ENCODE measurements around the gene SIRPD.
"Not testable (repeated sequence)": the region's sequence is repeated elsewhere in the genome, so short reads cannot be mapped to it uniquely, and the experiment has no call there.

Gene SIRPD

GRCh38 chr20:1536893-1537730 lies 20.4 kb downstream of the SIRPD start:
- no peak for DNase-seq

- no peak for DNase-seq
These were observed 21.9 kb downstream of the SIRPD start for GRCh38 chr20:1535420-1536175.

DNA sequence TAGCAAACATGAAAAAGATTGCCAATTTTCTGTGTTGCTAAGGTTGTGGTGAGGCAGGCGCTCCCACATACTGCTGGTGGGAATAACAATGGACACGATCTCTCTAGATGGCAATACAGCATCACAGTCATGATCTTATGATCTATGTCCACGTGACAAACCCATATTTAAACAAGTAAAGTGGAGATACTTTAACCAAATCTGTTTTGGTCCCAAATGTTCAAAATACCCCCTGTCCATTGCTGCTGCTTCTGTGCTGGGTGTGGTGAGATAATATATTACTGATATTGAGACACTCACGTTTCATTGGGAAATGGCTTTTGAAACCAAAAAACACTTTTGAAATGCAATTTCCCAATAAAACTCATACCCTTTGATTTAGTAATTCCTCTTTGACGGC lies 23.0 kb downstream of the SIRPD start:
- DNase-seq = no peak

DNA sequence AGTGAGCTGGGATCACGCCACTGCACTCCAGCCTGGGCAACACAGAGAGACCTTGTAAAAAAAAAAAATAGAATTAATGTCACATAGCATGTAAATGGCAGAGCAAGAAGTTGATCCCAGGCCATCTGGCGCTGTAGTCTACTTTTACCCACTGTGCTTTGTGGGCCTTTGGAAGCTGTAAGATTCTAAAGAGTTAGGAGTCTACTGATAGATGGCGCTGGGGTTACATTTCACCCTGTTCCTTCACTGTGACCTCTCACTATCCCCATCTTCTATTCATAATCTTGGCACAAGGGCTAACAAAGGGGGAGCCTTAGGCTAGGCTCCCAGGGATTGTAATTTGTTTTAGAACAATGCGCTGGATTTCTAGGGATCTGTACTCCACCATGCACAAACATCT lies 24.4 kb downstream of the SIRPD start:
- DNase-seq = no peak

DNA sequence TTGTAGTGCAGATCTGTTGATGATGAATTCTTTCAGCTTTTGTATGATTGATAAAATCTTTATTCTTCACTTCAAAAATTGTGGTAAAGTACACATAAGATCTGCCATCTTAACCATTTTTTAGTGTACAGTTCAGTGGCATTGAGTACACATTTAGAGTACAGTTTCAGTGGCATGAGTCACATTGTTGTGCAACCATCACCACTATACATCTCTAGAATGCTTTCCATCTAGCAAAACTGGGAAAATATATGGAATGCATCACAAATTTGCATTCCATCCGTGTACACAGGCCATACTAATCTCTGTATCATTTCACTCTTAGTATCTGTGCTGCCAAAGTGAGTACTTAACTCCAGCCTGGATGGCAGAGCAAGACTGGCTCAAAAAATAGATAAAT lies 28.7 kb downstream of the SIRPD start:
- DNase-seq = no peak

DNA sequence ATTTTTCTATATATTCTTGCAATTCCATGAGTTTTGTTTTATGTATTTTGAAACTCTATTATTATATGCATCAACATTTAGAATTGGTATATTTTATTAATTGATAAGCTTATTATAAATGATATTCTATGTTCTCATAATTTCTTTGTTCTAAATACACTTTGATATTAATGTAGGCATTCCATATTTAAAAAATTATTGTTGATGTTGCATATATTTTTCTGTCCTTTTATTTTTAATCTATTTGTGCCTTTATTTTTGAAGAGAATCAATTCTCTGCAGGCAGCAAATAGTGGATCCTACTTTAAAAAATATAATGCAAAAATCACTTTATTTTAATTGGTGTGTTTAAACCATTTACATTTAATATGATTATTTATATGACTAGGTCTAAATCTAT lies 29.6 kb downstream of the SIRPD start:
- no peak for DNase-seq

DNA sequence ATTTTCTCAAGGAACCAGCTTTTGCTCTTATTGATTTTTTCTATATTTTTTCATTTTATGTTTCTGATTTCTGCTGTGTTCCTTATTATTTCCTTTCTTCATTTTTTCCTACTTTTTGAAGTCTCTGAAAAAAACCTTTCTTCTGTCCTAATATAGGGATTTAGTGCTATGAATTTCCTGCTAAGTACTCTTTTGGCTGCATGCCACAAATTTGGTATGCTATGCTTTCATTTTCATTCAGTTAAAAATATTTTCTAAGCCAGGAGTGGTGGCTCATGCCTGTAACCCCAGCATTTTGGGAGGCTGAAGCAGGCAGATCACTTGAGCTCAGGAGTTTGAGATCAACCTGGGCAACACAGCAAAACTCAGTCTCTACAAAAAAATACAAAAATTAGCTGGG lies 30.6 kb downstream of the SIRPD start:
- DNase-seq = no peak

- DNase-seq = no peak
These were observed 31.2 kb downstream of the SIRPD start for GRCh38 chr20:1526310-1526709.

GRCh38 chr20:1524004-1524403 lies 33.5 kb downstream of the SIRPD start:
- DNase-seq = no peak

- DNase-seq = no peak
These were observed 40.5 kb downstream of the SIRPD start for GRCh38 chr20:1517010-1517409.

DNA sequence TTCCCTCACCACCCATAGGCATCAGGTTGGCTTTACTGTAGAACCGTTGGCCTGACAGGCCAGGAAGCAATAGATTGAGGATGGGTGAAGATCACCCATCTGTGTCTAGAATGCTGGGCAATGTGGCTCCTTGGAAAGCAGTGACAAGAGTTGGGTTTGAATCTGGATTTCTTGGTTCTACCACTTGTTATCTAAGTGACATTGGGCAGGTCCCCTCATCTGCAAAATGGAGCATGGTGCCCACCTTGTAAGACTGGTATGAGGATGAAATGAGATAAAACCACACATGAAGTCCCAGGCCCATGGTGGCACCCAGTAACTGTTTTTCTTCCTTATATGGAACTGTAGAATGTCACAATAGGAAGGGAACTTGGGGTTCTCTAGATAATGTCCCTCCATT lies 43.7 kb downstream of the SIRPD start:
- DNase-seq = no peak

- no peak for DNase-seq
These were observed 48.3 kb downstream of the SIRPD start for GRCh38 chr20:1509237-1509636.

- no peak for DNase-seq
These were observed 48.9 kb downstream of the SIRPD start for GRCh38 chr20:1508574-1508973.

DNA sequence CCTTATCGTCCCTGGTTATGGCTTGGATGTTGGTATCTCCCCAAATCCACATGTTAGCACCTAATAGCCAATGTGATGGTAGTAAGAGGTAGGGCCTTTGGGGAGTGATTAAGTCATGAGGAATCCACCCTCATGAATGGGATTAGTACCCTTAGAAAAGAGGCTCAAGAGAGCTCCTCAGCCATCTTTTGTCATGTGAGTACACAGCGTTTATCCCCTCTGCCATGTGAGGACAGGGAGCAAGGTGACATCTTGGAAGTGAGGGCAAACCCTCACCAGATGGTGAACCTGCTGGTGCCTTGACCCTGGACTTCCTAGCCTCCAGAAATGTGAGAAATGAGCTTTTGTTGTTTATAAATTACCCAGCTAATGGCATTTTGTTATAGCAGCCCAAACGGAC lies 50.2 kb downstream of the SIRPD start:
- no peak for DNase-seq

DNA sequence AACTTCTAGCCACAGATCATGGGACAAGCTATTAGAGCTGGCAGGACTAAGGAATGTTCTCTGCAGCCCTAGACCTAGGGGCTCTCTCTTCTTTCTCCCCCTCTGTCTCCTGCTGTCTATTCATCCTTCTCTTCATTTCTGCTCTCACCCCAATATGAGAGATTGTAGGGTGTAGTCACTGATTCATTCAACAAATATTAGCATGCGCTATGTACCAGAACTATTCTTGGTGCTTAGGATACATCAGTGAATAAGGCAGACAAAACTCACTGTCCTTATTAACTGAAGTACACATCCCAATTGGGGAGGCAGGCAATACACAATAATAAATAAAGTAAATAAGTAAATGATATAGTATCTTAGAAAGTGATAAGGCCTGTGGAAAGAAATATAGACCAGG lies 51.6 kb downstream of the SIRPD start:
- DNase-seq = no peak

- no peak for DNase-seq
These were observed 52.1 kb downstream of the SIRPD start for GRCh38 chr20:1505361-1505760.

- peak; percentile 46 for DNase-seq
These were observed 53.8 kb downstream of the SIRPD start for GRCh38 chr20:1503564-1504227.

GRCh38 chr20:1500496-1500895 lies 57.0 kb downstream of the SIRPD start:
- no peak for DNase-seq

DNA sequence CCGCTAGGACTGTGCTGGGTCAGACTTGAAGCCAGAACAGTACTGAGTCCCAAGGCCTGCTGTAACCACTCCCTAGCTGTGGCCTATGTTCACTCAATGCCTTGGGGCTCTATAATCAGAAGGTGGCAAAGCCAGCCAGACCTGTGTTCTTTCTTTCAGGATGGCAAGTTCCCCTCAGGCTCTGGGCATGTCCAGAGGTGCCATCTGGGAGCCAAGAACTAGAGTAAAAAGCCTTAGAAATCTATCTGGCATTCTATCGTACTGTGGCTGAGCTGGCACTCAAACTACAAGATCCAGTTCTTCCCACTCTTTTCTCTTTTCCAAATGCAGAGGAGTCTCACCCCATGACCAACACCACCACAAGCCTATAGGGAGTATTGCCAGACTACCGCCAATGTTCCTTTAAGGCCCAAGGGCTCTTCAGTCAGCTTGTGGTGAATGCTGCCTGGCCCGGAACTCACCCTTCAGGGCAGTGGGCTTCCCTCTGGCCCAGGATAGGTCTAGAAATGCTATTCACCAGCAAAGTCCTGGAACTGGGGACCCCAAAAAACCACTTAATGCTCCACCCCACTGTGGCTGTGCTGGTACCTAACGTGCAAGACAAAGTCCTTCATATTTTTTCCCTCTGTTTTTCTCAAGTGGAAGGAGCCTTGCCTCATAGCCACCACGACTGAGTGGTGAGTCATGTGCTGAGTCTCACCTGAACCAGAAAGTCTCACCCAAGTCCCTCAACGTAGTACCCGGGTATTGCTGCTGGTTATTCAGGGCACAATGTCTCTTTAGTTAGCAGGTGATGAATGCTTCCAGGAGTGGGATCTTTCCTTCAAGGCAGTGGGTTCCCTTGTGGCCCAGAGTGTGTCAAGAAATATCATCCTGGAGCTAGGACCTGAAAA lies 57.7 kb downstream of the SIRPD start:
- DNase-seq = no peak

- not testable (repeated sequence) for DNase-seq
These were observed 60.1 kb downstream of the SIRPD start for GRCh38 chr20:1497371-1497770.

DNA sequence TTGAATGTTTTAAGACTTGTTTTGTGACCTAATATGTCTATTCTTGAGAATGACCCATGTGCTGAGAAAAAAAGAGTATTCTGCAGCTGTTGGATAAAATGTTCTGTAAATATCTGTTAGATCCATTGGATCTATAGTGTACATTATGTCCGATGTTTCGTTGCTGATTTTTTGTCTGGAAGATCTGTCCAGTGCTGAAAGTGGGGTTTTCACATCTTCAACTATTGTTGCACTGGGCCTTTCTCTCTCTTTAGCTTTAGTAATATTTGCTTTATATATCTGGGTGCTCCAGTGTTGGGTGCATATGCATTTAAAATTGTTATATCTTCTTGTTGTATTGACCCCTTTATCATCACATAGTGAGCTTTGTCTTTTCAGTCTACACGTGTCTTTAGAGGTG lies 60.6 kb downstream of the SIRPD start:
- no peak for DNase-seq

GRCh38 chr20:1494436-1494835 lies 63.1 kb downstream of the SIRPD start:
- no peak for DNase-seq

- no peak for DNase-seq
These were observed 64.0 kb downstream of the SIRPD start for GRCh38 chr20:1493536-1493935.

Measured in 8988T (cell line).